HG02870 (cell line): Measurements from ENCODE around the gene CD300C.
"Not testable (repeated sequence)": the region's sequence is repeated elsewhere in the genome, so short reads cannot be mapped to it uniquely, and the experiment has no call there.

Experiments used
- ATAC-seq: cut with Tn5 transposase; IDR thresholded peaks from one replicate; pipeline ENCODE4 v1.9.1; 2021; ENCODE audit warnings: mild to moderate bottlenecking, moderate library complexity; ENCODE audit not compliant: unreplicated experiment

CD300C gene

DNA sequence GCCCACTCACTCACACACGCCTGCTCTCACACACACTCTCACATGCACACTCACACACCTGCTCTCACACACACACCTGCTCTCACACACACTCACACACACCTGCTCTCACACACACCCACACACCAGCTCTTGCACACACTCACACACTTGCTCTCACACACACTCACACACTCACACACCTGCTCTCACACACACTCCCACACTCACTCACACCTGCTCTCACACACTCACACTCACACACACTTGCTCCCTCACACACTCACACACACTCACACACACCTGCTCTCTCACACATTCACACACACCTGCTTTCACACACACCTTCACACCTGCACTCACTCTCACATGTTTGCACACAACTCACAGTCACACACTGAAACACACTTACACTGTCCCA, 17.4 kb upstream of the CD300C start:
- no peak for ATAC-seq

DNA sequence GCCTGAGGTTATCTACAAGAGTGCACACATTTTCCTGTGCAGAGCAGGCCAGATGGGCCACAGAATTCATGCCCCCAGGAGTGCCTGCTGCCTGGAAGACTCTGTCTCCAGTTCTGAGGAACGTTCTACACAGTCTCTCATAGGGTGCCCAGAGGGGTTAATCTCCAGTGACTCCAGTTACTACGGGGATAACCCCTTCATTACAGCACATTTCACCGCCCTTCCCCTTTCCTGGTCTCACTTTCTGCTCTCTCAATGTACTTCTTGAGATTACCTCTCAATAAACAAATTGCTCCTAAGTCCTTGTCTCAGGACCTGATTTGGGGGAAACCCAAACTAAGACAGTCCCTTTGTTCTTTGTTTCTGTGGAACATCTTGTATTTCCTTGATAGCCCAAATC, 15.7 kb upstream of the CD300C start:
- no peak for ATAC-seq

DNA sequence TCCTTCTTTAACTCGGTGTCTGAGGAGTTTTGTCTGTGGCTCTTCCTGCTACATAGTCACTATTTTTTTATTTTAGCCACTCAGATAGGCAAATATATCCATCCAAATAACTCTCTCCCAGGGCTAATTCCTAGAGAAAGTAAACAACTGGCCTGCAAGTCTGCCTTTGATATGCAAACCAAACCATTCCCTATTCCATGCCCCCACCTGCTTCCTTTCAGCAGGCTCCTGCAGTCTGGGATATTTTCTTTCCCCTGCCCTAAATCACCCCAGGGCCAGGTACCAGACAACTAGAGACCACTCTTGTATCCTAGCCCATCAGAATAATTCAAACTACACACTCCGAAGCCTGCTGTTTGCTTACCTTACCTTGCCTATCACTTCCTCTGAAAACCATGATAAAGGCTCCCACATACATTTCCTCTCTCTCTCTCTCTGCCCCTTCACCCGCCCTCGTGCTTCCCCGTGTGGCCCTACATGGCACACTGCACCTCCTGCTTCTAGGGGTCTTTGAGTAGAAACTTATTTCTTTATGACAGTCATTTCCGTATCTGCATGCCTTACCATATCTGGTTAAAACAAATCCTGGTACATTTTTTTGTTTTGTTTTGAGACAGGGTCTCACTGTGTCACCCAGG, 13.1 kb upstream of the CD300C start:
- ATAC-seq = no peak

- ATAC-seq = not testable (repeated sequence)
Measured at GRCh38 chr17:74558402-74558801, 12.5 kb upstream of the CD300C start.

- no peak for ATAC-seq
Measured at GRCh38 chr17:74555427-74555940, 9.6 kb upstream of the CD300C start.

DNA sequence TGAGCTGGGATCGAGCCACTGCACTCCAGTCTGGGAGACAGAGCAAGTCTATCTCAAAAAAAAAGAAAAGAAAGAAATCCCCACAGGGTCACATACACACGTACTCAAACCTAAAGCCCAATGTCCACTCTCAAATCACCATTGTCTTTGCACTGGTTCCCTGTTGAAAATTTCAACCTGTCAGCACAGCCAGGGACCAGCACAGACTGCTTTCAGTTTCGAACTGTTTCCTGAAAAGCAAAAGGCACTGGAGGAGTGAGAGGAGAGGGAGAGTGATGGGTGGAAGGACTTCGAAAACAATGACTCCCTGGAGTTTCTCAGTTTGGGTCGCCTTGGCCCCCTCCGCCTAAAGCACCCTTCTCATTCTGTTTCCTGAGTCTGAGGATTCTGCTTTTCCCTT, 9.0 kb upstream of the CD300C start:
- no peak for ATAC-seq

- ATAC-seq = no peak
Measured at GRCh38 chr17:74552037-74552436, 6.1 kb upstream of the CD300C start.

DNA sequence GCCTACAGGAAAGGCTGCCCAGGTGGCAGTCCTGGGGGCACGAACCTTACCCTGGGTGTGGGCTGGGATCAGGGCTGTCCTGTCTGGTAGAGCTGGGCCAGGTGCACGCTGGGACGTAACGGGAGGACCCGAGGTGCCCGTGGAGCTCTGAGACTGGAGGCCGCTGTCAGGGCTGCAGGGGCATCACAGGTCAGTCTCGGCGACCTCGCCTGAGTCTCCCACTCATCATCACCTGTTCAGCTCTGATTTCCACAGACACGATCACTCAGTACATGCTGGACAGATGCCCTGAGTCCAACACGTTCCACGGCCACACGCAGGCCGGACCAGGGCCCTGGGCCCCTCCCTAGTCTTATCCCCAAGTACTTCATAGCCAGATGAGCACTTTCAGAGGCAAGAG, 4.7 kb upstream of the CD300C start:
- ATAC-seq = no peak

GRCh38 chr17:74549343-74549742, 3.4 kb upstream of the CD300C start:
- ATAC-seq = no peak

DNA sequence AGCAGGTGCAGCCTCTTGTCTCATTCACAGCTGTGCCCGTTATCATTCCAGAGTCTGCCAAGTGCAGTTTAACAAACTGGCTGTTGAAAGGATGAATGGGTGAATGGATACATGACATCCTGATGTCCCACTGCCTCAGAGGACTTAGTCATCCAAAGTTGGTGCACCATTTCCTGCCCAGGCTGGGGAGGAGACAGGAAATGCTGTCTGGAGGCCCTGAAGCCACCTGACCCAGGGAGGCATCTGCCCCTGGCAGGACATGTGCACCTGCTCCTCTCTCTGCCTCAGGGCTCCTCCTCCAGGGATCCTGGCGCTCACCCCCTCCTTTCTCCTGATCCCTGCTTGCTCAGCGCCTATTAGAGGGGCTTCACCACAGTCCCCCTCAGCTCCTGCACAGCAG, 1.8 kb upstream of the CD300C start:
- no peak for ATAC-seq

- ATAC-seq = no peak
Measured at GRCh38 chr17:74547264-74547663, 1.3 kb upstream of the CD300C start.

- no peak for ATAC-seq
Measured at GRCh38 chr17:74546586-74546985, 671 bp upstream of the CD300C start.

GRCh38 chr17:74544991-74545842, 698 bp downstream of the CD300C start:
- ATAC-seq = no peak

- no peak for ATAC-seq
Measured at GRCh38 chr17:74543891-74544760, 1.8 kb downstream of the CD300C start.

DNA sequence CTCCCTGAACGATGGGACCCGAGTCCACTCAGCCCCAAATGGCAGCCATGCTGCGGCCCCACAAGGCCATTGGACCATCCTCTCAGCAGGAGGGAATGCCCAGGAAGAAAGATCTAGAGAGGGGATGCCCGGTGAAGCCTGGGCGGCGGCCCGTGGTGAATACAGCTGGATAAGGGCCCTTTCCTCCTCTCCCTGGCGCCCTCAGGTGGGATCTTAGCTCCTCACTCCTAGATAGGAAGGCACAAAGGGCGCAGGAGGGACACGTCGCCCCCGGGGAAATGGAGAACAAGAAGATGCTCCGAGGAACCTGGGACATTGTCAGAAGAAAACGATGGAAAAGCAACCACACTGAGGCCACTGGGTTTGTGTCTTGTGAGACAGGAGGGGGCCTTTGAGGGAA, 2.5 kb downstream of the CD300C start:
- ATAC-seq = no peak

DNA sequence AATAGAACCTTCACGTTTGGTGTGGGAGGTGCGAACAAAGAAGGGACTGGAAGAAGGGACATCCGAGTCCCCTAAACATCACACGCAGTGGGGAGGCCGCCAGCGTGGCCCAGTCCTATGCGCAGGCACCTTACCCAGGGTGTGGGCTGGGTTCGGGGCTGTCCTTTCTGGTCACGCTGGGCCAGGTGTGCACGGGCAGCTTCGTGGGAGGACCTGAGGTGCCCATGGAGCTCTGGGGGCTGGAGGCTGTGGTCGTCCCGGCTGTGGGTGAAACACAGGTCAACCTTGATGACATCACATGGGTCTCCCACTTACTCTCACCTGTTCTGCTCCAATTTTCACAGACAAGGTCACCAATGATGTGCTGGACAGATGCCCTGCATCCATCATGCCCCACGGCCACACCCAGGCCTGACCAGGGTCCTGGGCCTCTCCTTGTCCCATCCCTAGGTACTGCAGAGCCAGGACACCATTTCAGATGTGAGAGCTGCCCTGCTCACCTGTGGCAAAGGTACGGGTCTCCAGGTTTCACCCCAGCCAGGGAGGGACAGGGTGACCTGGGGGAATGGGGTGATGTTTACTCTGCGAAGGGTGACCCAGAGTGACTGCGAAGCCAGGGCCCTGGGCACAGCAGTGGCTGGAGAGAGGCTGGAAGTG, 3.1 kb downstream of the CD300C start:
- no peak for ATAC-seq

DNA sequence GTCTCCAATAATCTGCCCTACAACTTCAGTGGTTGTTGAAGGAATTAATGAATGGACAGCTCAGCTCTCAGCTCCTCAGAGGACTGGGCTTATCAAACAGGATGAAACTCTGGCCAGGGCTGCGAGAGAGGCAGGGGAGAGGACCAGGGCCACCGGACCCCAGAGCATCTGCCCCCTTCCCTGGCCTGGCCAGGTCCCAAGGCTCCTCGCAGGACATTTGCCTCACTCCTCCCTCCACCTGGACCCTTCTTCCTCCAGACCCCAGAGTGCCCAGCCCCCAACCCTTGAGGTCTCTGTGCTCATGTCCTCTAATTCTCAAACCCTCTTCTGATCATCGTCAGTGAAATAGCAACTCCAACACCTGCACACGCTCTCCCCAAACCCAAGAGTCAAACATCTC, 3.7 kb downstream of the CD300C start:
- ATAC-seq = no peak

DNA sequence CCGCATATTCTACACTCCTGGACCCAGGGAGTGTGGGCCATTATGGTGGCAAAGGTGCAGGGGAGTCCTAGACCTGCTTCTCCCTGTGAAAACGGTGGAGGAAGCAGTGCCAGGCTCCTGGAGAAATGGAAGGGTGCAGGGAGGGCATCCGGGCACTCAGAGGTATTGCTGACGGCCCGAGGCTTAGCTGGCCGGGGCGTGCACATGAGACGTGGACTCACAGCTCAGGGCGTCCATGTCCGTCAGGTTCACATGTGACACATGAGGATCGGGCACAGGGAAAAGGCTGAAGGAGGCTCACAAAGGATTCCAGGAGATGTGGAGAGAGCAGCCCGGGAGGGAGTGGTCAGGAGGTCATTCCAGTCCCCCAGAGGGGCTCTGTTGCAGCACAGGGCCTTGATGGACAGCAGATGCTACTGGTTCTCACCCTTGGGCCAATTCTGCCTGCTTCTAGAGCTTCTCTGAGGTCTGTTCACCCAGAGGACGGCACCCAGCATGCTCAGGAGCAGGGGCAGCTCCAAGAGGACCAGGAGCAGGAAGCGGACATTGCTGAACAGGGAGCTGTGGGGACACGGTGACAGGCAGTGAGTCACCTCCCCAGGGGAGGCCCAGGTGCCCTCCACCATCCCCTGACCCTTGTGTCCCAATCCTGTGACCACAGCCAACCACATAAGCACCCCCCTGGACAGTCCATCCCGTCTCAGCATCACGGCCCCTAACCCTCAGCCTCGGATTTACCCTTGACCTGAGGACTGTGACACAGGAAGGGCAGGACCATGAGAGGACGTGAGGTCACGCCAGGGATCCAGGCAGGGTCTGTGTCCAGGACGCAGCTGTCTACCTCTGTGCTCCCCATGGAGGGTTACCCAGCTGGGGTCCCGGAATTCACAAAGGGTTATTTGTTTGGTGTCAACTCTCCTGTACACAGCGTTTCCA, 4.5 kb downstream of the CD300C start:
- no peak for ATAC-seq

DNA sequence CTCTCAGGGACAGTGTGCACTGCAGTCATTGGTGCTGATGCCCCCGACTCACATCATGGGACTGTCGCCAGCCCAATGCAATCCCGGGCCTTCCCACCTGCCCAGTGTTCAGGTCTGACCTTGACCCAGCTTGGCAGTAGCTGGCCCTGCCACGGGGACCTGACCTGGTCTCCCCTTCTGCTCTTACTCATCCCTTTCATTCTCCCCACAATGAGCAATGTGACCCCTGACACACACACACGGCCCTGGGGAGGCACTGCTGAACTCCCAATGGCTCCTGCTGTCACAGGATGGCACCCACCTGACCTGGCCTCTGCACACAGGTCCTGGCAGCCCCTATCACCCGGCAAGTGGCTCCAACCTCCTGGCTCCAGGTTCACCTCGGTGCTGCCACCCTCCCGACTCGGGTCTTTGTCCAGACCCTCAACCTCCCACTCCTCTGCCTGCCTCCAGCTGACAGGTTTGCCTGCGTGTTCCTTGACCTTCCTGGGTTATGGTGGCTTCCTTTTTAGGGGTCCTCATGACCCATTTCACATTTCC, 6.6 kb downstream of the CD300C start:
- ATAC-seq = no peak
